Activated T-cell treated with anti-CD3 and anti-CD28 coated beads, Interleukin-2, amount 50 U/mL, for 72 hours (primary cell): ENCODE measurements around the gene FOXL2NB. TPM values are rescaled to one million over a fixed set of nuclear protein-coding genes. Genes with fewer than 3 reads are reported as not detected.
A peak's percentile ranks its signal among the peaks of the same experiment; 100 is the strongest.
"Not testable (repeated sequence)": the region's sequence is repeated elsewhere in the genome, so short reads cannot be mapped to it uniquely, and the experiment has no call there.

Source experiments
- ATAC-seq, 2 donors: fragments of 150-1000 bp; cut with Tn5 transposase; replicated peaks in 1 of 2; 2 replicates each; pipeline ENCODE4 v1.10.0; 2021; ENCODE audit warnings: moderate library complexity in 2 of 2, mild to moderate bottlenecking in 1 of 2
- DNase-seq, 2 donors: peaks; one replicate each; pipeline ENCODE4 v3.0.0; 2021 to 2022; ENCODE audit warnings: mixed read lengths in 1 of 2
- H3K27ac Mint-ChIP-seq: one replicate; pipeline ENCODE4 v1.8.0; 2022; ENCODE audit warnings: mild to moderate bottlenecking, moderate library complexity, mixed read lengths
- H3K27me3 Mint-ChIP-seq: one replicate; pipeline ENCODE4 v1.8.0; 2022; ENCODE audit warnings: low read depth, mixed read lengths
- H3K36me3 Mint-ChIP-seq, 2 donors: one replicate each; pipeline ENCODE4 v1.8.0; 2022; ENCODE audit warnings: mixed read lengths in 2 of 2, mild to moderate bottlenecking in 1 of 2; ENCODE audit not compliant: insufficient read depth in 2 of 2
- H3K4me1 Mint-ChIP-seq: one replicate; pipeline ENCODE4 v1.8.0; 2022; ENCODE audit warnings: low read depth, mixed read lengths
- H3K4me3 Mint-ChIP-seq, 2 donors: one replicate each; pipeline ENCODE4 v1.8.0; 2022; ENCODE audit warnings: mild to moderate bottlenecking in 2 of 2, mixed read lengths in 2 of 2, moderate library complexity in 2 of 2
- H3K9me3 Mint-ChIP-seq, 2 donors: one replicate each; pipeline ENCODE4 v1.8.0; 2022; ENCODE audit warnings: mixed read lengths in 2 of 2
- total RNA-seq, 2 donors: library from RNA; stranded (reverse); gene quantifications; one replicate each; pipeline ENCODE4 v1.2.3, GENCODE V29; 2022

Gene FOXL2NB
- total RNA-seq, 2 donors from 2014 or later: not detected

- ATAC-seq (peak; percentile 90 to 91), DNase-seq (peak; percentile 88 to 90)
- Mint-ChIP-seq H3K36me3 (no peaks in the 10 kb centered on the region), H3K9me3 (no peaks in the 10 kb centered on the region), H3K27ac (peak overlapping the region; percentile 65), H3K27me3 (no peaks in the 10 kb centered on the region), H3K4me1 (peaks cover 5% of the 10 kb centered on the region), H3K4me3 (peak overlapping the region; percentile 88 to 94)
These were observed 31.2 kb upstream of the FOXL2NB start for GRCh38 chr3:138915503-138916498.

- Mint-ChIP-seq H3K27ac (no peak overlapping the region), H3K36me3 (no peaks in the 10 kb centered on the region), H3K27me3 (no peaks in the 10 kb centered on the region), H3K4me1 (peaks cover 5% of the 10 kb centered on the region), H3K9me3 (no peaks in the 10 kb centered on the region), H3K4me3 (peak overlapping the region; percentile 9 to 43)
- no peak for ATAC-seq
- DNase-seq: no peak
These were observed 30.2 kb upstream of the FOXL2NB start for GRCh38 chr3:138916824-138917223.

- ATAC-seq (no peak), DNase-seq (no peak)
- no peaks in the 10 kb centered on the region for H3K36me3 Mint-ChIP-seq
- no peak overlapping the region for H3K27ac Mint-ChIP-seq
- H3K4me1 Mint-ChIP-seq: peaks cover 5% of the 10 kb centered on the region
- no peaks in the 10 kb centered on the region for H3K9me3 Mint-ChIP-seq
- no peak overlapping the region for H3K4me3 Mint-ChIP-seq
- H3K27me3 Mint-ChIP-seq: peaks cover 2% of the 10 kb centered on the region
These were observed 27.7 kb upstream of the FOXL2NB start for GRCh38 chr3:138919325-138919724.

GRCh38 chr3:138921316-138922292 is 25.4 kb upstream of the FOXL2NB start:
- Mint-ChIP-seq H3K9me3 (no peaks in the 10 kb centered on the region), H3K27me3 (peaks cover 6% of the 10 kb centered on the region), H3K36me3 (no peaks in the 10 kb centered on the region), H3K4me1 (no peaks in the 10 kb centered on the region), H3K4me3 (no peak overlapping the region), H3K27ac (no peak overlapping the region)
- DNase-seq (no peak), ATAC-seq (no peak)

GRCh38 chr3:138922400-138922799 is 24.6 kb upstream of the FOXL2NB start:
- not testable (repeated sequence) for H3K36me3 Mint-ChIP-seq, DNase-seq, H3K4me3 Mint-ChIP-seq, H3K9me3 Mint-ChIP-seq, ATAC-seq, H3K27ac Mint-ChIP-seq, H3K27me3 Mint-ChIP-seq, H3K4me1 Mint-ChIP-seq

DNA sequence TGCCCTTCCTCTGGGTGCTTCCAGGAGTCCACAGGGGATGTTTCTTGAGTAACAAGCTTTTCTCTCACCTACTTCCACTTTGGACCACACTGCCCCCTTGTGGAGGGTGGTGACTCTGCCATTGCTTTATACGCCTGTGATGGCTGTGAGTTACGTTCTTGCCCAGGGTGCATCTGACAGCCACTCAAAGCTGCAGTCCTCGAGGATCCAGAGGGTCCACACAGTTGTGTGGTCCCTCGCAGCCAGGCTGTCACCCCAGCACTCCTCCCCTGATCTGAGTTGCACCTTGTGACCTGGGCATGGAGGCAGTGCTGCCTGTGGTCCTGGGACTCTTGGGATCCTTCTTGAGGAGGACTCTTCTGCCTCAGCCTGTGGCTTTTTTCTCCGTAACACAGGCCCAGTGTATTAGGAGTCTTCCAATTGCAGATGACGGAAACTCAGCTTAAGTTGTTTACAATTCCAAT is 23.5 kb upstream of the FOXL2NB start:
- H3K4me3 Mint-ChIP-seq: no peak overlapping the region

DNA sequence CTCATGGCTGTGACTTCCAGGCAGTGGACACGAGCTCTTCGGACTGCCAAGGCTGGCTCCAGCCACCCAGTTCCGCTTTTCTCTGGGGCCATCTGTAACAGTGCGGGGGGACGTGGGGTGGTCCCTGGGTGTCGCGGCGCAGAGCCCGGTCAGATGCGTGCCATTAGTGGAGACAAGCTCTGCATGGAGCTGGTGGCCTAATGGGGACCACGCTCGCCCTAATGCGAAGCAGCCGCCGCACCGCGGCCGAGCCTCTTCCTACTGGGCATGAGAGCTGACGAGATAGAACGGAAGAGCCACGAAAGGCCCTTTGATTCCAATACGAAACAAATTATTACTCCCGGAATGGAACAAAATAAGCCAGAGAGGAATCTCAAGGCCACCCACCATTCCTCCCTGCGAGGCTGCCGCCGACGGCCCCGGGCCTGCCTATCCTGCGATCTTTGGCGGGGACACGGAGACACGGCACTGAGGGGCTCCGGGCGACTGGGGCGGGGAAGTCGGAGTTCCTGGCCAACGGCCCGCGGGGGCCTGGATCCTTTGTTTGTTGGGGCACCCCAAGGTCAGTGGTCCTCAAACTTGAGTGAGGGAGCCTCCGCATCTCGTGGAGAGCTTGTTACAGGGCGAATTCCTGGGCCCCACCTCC is 18.2 kb upstream of the FOXL2NB start:
- Mint-ChIP-seq H3K27me3 (peaks cover 33% of the 10 kb centered on the region), H3K27ac (no peak overlapping the region), H3K4me1 (no peaks in the 10 kb centered on the region), H3K4me3 (no peak overlapping the region), H3K9me3 (no peaks in the 10 kb centered on the region), H3K36me3 (no peaks in the 10 kb centered on the region)
- ATAC-seq (no peak), DNase-seq (no peak)

More for the DNA sequence above, 23.5 kb upstream of the FOXL2NB start:
- Mint-ChIP-seq H3K4me1 (no peaks in the 10 kb centered on the region), H3K27me3 (peaks cover 9% of the 10 kb centered on the region), H3K9me3 (no peaks in the 10 kb centered on the region), H3K27ac (no peak overlapping the region), H3K36me3 (no peaks in the 10 kb centered on the region)
- DNase-seq (peak; percentile 84 to 89), ATAC-seq (peak; percentile 91 to 92)

DNA sequence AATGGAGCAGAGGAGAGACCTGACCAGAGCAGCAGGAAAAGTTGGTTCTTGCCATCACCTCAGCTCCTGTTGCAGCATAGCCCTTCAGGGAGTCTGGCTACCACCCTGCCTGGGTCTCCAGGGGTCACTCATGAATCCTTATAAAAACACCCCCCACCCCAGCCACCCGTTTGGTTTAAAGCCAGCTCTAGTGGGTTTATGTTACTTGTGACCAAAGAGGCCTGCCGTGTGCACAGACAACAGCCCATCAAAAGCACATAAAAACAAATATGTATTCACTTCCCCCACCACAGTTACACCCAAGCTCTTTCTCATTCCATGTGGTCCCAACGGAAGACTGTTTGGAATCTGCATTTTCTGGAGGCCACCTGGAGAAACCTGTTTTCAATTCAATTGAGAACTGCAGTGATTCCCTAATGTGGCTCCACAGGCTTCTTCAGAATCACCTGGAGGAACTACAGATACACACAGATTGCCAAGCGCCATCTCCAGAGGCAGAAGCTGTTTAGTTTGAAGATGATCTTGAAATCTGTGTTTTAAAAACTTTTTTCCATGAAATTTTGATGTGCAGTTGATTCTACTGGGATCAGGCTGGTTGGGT is 13.8 kb upstream of the FOXL2NB start:
- Mint-ChIP-seq H3K27ac (no peak overlapping the region), H3K36me3 (no peaks in the 10 kb centered on the region), H3K9me3 (no peaks in the 10 kb centered on the region), H3K4me3 (no peak overlapping the region), H3K27me3 (peaks cover 68% of the 10 kb centered on the region), H3K4me1 (peaks cover 20% of the 10 kb centered on the region)
- no peak for ATAC-seq
- DNase-seq: no peak

DNA sequence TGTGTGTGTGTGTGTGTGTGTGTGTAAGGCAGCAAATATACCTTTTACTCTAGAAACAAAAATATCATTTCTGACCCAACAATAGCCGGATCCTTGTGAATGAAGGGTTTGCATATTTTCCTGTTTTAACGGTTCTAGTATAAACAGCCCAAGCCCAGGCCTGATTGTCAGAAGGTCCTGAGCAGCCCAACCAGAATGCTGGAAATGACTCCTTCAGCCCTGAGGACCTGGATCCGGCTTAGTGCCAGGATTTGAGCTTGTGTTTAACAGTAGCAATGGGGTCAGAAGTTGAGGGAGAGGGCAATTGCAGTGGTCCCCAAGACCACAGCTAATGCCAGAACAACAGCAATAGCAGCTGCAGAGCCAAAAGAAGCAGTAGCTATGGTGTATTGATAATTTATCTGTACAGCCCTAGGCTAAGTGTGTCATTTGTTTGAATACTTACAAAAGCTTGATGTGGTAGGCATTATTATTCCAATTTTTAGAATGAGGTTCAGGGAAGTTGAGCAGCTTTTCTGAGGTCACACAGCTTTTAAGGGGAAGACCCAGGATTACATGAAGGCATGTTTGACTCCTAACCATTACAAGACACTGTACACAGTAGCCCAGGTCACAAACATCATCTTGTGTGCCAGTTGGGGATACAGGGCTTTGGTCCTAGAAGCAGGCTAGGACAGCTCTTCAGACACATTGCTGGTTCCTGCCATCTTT is 12.9 kb upstream of the FOXL2NB start:
- no peaks in the 10 kb centered on the region for H3K9me3 Mint-ChIP-seq
- peaks cover 72% of the 10 kb centered on the region for H3K27me3 Mint-ChIP-seq
- H3K27ac Mint-ChIP-seq: no peak overlapping the region
- ATAC-seq (no peak), DNase-seq (no peak)
- peaks cover 28% of the 10 kb centered on the region for H3K4me1 Mint-ChIP-seq
- H3K4me3 Mint-ChIP-seq: no peak overlapping the region
- H3K36me3 Mint-ChIP-seq: no peaks in the 10 kb centered on the region

DNA sequence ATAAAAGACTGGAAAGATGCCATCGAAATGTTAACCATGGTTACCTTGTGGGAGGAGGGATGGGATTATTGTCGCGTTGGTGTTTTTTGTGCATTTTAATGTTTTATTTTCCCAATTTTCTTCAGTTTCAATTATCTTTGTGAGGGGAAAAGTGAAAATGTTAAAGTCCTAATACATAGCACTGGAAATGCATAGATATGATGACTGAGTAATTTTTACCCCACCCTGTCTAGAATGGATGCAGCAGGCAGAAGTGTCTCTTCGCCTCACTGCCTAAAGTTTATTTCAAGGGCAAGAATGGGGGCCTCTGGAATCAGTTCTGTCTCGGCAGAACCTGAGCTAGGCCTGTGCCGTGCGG is 11.5 kb upstream of the FOXL2NB start:
- no peaks in the 10 kb centered on the region for H3K36me3 Mint-ChIP-seq
- H3K4me1 Mint-ChIP-seq: peaks cover 28% of the 10 kb centered on the region
- H3K27ac Mint-ChIP-seq: peak overlapping the region; percentile 73
- peak overlapping the region; percentile 85 to 89 for H3K4me3 Mint-ChIP-seq
- no peak for ATAC-seq
- DNase-seq: no peak
- no peaks in the 10 kb centered on the region for H3K9me3 Mint-ChIP-seq
- peaks cover 84% of the 10 kb centered on the region for H3K27me3 Mint-ChIP-seq

DNA sequence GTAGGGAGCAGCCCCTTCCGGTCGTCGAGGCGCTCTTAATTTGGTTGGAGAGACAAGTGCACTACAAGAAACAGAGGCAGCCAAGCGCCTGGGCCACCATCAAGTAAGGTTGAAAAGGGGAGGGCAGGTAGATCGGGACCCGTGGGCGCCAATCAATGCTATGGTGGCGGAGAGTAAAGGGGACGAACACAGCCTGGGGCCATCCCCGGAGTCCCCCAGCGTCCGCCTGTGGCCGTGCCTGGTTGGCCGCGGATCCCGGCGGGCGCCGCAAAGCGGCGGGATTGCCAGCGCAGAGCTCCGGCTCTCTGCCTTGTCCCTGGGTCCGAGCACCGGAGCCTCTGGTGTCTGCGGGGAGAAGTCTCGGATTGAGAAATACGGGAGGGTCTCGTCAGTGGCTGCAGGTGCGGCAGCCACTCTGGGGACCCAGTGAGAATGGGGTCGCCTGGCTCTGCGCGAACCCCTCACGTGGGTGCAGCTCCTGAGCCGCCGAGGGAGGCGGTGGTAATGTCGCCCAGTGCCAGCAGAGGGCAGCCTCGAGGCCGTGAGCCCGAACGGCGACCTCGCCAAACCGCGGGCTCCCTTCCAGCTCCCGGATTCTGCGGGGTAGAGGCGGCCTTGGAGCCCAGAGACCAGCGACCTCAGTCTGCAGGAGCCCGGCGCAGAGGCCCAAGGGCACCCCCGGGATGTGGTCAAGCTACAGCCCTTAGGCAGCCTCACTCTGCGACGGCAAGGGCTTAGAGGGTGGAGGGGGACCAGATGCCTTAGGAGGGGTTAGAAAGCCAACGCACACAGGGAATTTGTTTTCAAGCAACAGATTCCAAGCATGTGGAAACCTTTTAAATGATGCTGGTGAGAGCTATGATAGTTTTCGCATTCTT is 10.9 kb upstream of the FOXL2NB start:
- DNase-seq (peak; percentile 77 to 83), ATAC-seq (peak; percentile 71 to 72)

More for the DNA sequence above, 10.9 kb upstream of the FOXL2NB start:
- H3K4me3 Mint-ChIP-seq: peak overlapping the region; percentile 85 to 89
- peaks cover 84% of the 10 kb centered on the region for H3K27me3 Mint-ChIP-seq
- H3K36me3 Mint-ChIP-seq: no peaks in the 10 kb centered on the region
- peak overlapping the region; percentile 73 for H3K27ac Mint-ChIP-seq
- H3K9me3 Mint-ChIP-seq: no peaks in the 10 kb centered on the region
- H3K4me1 Mint-ChIP-seq: peaks cover 28% of the 10 kb centered on the region
